Measurements from ENCODE around the gene CRYBG1. TPM values are rescaled to one million over a fixed set of nuclear protein-coding genes. Genes with fewer than 3 reads are reported as not detected.

Gene CRYBG1
- total and polyA plus RNA-seq, 2 of the 13 experiments (the other 11 are each of a cell fraction or from before 2014, with no cell fraction given) = 10.1 to 21.9 TPM

DNA sequence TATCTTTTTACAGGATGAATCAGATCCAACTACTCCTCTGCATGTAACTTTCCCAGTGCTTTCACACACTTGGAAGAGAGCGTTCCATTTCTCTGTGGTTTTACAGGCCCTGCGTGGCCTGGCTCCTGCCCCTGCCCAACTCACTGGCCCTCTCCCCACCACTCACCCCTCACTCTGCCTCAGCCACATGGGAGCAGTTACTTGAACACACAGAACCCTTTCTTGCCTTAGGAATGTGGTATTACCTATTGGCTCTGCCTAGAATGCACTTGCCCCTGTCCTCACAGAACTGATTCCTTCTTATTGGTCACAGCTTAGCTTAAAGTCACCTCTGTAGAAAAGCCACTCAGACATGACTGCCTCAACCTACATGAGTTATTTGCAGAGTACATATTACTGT is 108.4 kb downstream of the CRYBG1 start:
- H3K4me2 ChIP-seq (ENCODE audit: low read depth, low read length) = no peak overlapping the region
- H3K9me3 ChIP-seq (ENCODE audit: low read length) = no peaks in the 10 kb centered on the region
- ATAC-seq (no peak), FAIRE-seq (no peak), DNase-seq (ENCODE audit: low spot score) (no peak)
- intact Hi-C loops (cut with micrococcal nuclease; ENCODE audit: unreplicated experiment) (no loop called here), in situ Hi-C loops (cut with HindIII; ENCODE audit: extremely low pct_ligation_motif_present, low pct_unique_long_range_greater_than_20kb) (no loop called here)
- H3K36me3 ChIP-seq (replicated peaks in 1 of 2; ENCODE audit: control insufficient read depth in 1 of 2, insufficient read depth in 2 of 2, low read length in 2 of 2) = no peaks in the 10 kb centered on the region
- no peaks in the 10 kb centered on the region for H4K20me1 ChIP-seq (ENCODE audit: insufficient read depth, low read length)
- H3K27me3 ChIP-seq (ENCODE audit: control insufficient read depth in 1 of 2, insufficient read depth in 2 of 2, low read length in 2 of 2) = no peaks in the 10 kb centered on the region
- peaks cover 26% of the 10 kb centered on the region for H3K4me1 ChIP-seq (ENCODE audit: insufficient read depth, low read length)
- H3K27ac ChIP-seq (ENCODE audit: extremely low read length, insufficient read depth, low read length) = no peak overlapping the region
- TF ChIP-seq ZSCAN30 (CRISPR knock-in tag; IDR thresholded peaks at IDR 0.05) = no peak
- TF ChIP-seq PPARG (CRISPR knock-in tag; conservative IDR thresholded peaks at IDR 0.05) = no peak
- 100% methylated on average over 2 of the region's 2 CpGs for WGBS (ENCODE audit: low lambda C conversion rate)
- no peak overlapping the region for H2AFZ ChIP-seq (ENCODE audit: low read length)
- no peak overlapping the region for H3K4me3 ChIP-seq (replicated peaks in 1 of 3; ENCODE audit: insufficient read depth in 1 of 3, low read depth in 2 of 3, low read length in 3 of 3)
- BruUV-seq (replicated peaks) = no TSS peak
- H3K79me2 ChIP-seq (ENCODE audit: insufficient read depth, low read length) = no peaks in the 10 kb centered on the region
- POLR2A ChIA-PET = no interaction called here
- CTCF ChIA-PET (ENCODE audit: low intra/inter-chr PET ratio, low total read pairs) = no interaction called here
- no peak overlapping the region for H3K9ac ChIP-seq (ENCODE audit: insufficient read depth, low read depth, low read length)

DNA sequence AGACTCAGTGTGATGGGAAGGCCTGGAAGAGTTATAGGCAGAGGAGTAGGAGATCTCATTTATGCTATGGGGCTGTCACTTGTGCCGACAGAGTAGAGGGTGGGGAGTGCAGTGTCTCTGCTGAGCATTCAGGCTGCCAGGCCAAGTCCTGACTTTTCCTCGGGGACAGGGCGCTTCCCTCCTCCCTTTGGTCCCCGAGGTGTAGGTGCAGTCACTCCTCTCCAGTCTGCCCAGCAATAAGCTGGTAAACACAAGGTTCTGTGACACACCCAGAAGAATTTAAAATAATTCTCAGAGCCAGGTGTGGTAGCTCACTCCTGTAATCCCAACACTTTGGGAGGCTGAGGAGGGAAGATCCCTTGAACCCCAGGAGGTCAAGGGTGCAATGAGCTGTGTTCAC is 109.4 kb downstream of the CRYBG1 start:
- ChIA-PET CTCF (ENCODE audit: low intra/inter-chr PET ratio, low total read pairs) (no interaction called here), POLR2A (no interaction called here)
- BruUV-seq (replicated peaks) = no TSS peak
- H3K4me1 ChIP-seq (ENCODE audit: insufficient read depth, low read length) = peaks cover 20% of the 10 kb centered on the region
- H2AFZ ChIP-seq (ENCODE audit: low read length) = no peak overlapping the region
- H3K4me3 ChIP-seq (replicated peaks in 1 of 3; ENCODE audit: insufficient read depth in 1 of 3, low read depth in 2 of 3, low read length in 3 of 3) = no peak overlapping the region
- 49% methylated on average over 4 of the region's 4 CpGs for WGBS (ENCODE audit: low lambda C conversion rate)
- H3K79me2 ChIP-seq (ENCODE audit: insufficient read depth, low read length) = no peaks in the 10 kb centered on the region
- intact Hi-C loops (cut with micrococcal nuclease; ENCODE audit: unreplicated experiment) (no loop called here), in situ Hi-C loops (cut with HindIII; ENCODE audit: extremely low pct_ligation_motif_present, low pct_unique_long_range_greater_than_20kb) (no loop called here)
- H3K9me3 ChIP-seq (ENCODE audit: low read length) = no peaks in the 10 kb centered on the region
- H4K20me1 ChIP-seq (ENCODE audit: insufficient read depth, low read length) = no peaks in the 10 kb centered on the region
- no peaks in the 10 kb centered on the region for H3K36me3 ChIP-seq (replicated peaks in 1 of 2; ENCODE audit: control insufficient read depth in 1 of 2, insufficient read depth in 2 of 2, low read length in 2 of 2)
- H3K9ac ChIP-seq (ENCODE audit: insufficient read depth, low read depth, low read length) = no peak overlapping the region
- FAIRE-seq (no peak), ATAC-seq (peak; percentile 29; the same call in 2 of the 3 replicates), DNase-seq (ENCODE audit: low spot score) (no peak)
- no peak overlapping the region for H3K27ac ChIP-seq (ENCODE audit: extremely low read length, insufficient read depth, low read length)
- peak overlapping the region; percentile 24; the same call in 1 of the 2 replicates for H3K4me2 ChIP-seq (ENCODE audit: low read depth, low read length)
- H3K27me3 ChIP-seq (ENCODE audit: control insufficient read depth in 1 of 2, insufficient read depth in 2 of 2, low read length in 2 of 2) = no peaks in the 10 kb centered on the region
- no peak for TF ChIP-seq RORA (CRISPR knock-in tag; IDR thresholded peaks at IDR 0.05)
- TF ChIP-seq SNRNP70 (IDR thresholded peaks at IDR 0.05; ENCODE audit: low read depth, low read length) = no peak
- TF ChIP-seq CBFB (CRISPR knock-in tag; IDR thresholded peaks at IDR 0.05) = no peak
- no peak for TF ChIP-seq ZNF432 (CRISPR knock-in tag; IDR thresholded peaks at IDR 0.05; ENCODE audit: borderline replicate concordance)
- TF ChIP-seq EZH2 (conservative IDR thresholded peaks at IDR 0.05; ENCODE audit: low read depth, low read length) = no peak
- TF ChIP-seq ZNF562 (CRISPR knock-in tag; IDR thresholded peaks at IDR 0.05; ENCODE audit: borderline replicate concordance) = no peak
- no peak for TF ChIP-seq YEATS4 (CRISPR knock-in tag; IDR thresholded peaks at IDR 0.05; ENCODE audit: borderline replicate concordance)
- TF ChIP-seq ZNF44 (CRISPR knock-in tag; IDR thresholded peaks at IDR 0.05) = no peak
- TF ChIP-seq KMT2A (CRISPR knock-in tag; IDR thresholded peaks at IDR 0.05) = no peak
- no peak for TF ChIP-seq ZSCAN20 (CRISPR knock-in tag; IDR thresholded peaks at IDR 0.05; ENCODE audit: borderline replicate concordance)
- TF ChIP-seq FLYWCH1 (CRISPR knock-in tag; IDR thresholded peaks at IDR 0.05) = no peak
- TF ChIP-seq, protein P1, sequence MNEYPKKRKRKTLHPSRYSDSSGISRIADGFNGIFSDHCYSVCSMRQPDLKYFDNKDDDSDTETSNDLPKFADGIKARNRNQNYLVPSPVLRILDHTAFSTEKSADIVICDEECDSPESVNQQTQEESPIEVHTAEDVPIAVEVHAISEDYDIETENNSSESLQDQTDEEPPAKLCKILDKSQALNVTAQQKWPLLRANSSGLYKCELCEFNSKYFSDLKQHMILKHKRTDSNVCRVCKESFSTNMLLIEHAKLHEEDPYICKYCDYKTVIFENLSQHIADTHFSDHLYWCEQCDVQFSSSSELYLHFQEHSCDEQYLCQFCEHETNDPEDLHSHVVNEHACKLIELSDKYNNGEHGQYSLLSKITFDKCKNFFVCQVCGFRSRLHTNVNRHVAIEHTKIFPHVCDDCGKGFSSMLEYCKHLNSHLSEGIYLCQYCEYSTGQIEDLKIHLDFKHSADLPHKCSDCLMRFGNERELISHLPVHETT (CRISPR knock-in tag; conservative IDR thresholded peaks at IDR 0.05) = no peak
- TF ChIP-seq, protein P2, sequence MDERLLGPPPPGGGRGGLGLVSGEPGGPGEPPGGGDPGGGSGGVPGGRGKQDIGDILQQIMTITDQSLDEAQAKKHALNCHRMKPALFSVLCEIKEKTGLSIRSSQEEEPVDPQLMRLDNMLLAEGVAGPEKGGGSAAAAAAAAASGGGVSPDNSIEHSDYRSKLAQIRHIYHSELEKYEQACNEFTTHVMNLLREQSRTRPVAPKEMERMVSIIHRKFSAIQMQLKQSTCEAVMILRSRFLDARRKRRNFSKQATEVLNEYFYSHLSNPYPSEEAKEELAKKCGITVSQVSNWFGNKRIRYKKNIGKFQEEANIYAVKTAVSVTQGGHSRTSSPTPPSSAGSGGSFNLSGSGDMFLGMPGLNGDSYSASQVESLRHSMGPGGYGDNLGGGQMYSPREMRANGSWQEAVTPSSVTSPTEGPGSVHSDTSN (CRISPR knock-in tag; IDR thresholded peaks at IDR 0.05) = no peak
- TF ChIP-seq, protein P3, sequence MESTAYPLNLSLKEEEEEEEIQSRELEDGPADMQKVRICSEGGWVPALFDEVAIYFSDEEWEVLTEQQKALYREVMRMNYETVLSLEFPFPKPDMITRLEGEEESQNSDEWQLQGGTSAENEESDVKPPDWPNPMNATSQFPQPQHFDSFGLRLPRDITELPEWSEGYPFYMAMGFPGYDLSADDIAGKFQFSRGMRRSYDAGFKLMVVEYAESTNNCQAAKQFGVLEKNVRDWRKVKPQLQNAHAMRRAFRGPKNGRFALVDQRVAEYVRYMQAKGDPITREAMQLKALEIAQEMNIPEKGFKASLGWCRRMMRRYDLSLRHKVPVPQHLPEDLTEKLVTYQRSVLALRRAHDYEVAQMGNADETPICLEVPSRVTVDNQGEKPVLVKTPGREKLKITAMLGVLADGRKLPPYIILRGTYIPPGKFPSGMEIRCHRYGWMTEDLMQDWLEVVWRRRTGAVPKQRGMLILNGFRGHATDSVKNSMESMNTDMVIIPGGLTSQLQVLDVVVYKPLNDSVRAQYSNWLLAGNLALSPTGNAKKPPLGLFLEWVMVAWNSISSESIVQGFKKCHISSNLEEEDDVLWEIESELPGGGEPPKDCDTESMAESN (CRISPR knock-in tag; conservative IDR thresholded peaks at IDR 0.05) = no peak
- TF ChIP-seq NFE2L1 (CRISPR knock-in tag; IDR thresholded peaks at IDR 0.05; ENCODE audit: borderline replicate concordance) = no peak
